Muscle layer of duodenum (tissue), 2 donors: ENCODE data around the gene UBR4.

Source experiments
- H3K27ac ChIP-seq: one replicate; pipeline ENCODE4 v1.7.0; 2013; ENCODE audit warnings: mild to moderate bottlenecking, low read length
- H3K27me3 ChIP-seq: one replicate; pipeline ENCODE4 v1.7.0; 2013; ENCODE audit warnings: low read depth, mild to moderate bottlenecking, control low read depth, low read length
- H3K36me3 ChIP-seq, 2 donors: one replicate each; pipeline ENCODE4 v1.7.0; 2013; ENCODE audit warnings: low read length in 2 of 2, control low read depth in 1 of 2, mild to moderate bottlenecking in 1 of 2; ENCODE audit not compliant: insufficient read depth in 2 of 2, control insufficient read depth in 1 of 2
- H3K4me1 ChIP-seq, 2 donors: one replicate each; pipeline ENCODE4 v1.7.0; 2013; ENCODE audit warnings: low read length in 2 of 2, mild to moderate bottlenecking in 2 of 2, control low read depth in 1 of 2, moderate library complexity in 1 of 2; ENCODE audit not compliant: insufficient read depth in 2 of 2, control insufficient read depth in 1 of 2
- H3K4me3 ChIP-seq, 2 donors: one replicate each; pipeline ENCODE4 v1.7.0; 2013; ENCODE audit warnings: low read length in 2 of 2, low read depth in 1 of 2, mild to moderate bottlenecking in 1 of 2
- H3K9me3 ChIP-seq, 2 donors: one replicate each; pipeline ENCODE4 v1.7.0; 2013; ENCODE audit warnings: low read length in 2 of 2, control low read depth in 1 of 2, mild to moderate bottlenecking in 1 of 2; ENCODE audit not compliant: control insufficient read depth in 1 of 2
- donor health status: healthy.

Gene UBR4

GRCh38 chr1:19115082-19115808 is 94.8 kb downstream of the UBR4 start:
- no peak overlapping the region for H3K4me3 ChIP-seq
- H3K27me3 ChIP-seq, result no peaks in the 10 kb centered on the region
- no peaks in the 10 kb centered on the region for H3K4me1 ChIP-seq
- H3K27ac ChIP-seq, result no peak overlapping the region
- no peaks in the 10 kb centered on the region for H3K9me3 ChIP-seq
- H3K36me3 ChIP-seq, result peaks cover 93 to 96% of the 10 kb centered on the region in 2 donors

- Histone ChIP-seq H3K27ac (no peak overlapping the region), H3K36me3 (peaks cover 93 to 96% of the 10 kb centered on the region in 2 donors), H3K4me1 (no peaks in the 10 kb centered on the region)
These were observed 96.4 kb downstream of the UBR4 start for GRCh38 chr1:19113697-19114092.

GRCh38 chr1:19112891-19113696 is 97.0 kb downstream of the UBR4 start:
- no peaks in the 10 kb centered on the region for H3K4me1 ChIP-seq
- no peaks in the 10 kb centered on the region for H3K27me3 ChIP-seq
- no peaks in the 10 kb centered on the region for H3K9me3 ChIP-seq
- no peak overlapping the region for H3K27ac ChIP-seq
- no peak overlapping the region for H3K4me3 ChIP-seq
- H3K36me3 ChIP-seq, result peaks cover 94 to 96% of the 10 kb centered on the region in 2 donors

More at GRCh38 chr1:19113697-19114092, 96.4 kb downstream of the UBR4 start:
- Histone ChIP-seq H3K4me3 (no peak overlapping the region), H3K27me3 (no peaks in the 10 kb centered on the region), H3K9me3 (no peaks in the 10 kb centered on the region)

DNA sequence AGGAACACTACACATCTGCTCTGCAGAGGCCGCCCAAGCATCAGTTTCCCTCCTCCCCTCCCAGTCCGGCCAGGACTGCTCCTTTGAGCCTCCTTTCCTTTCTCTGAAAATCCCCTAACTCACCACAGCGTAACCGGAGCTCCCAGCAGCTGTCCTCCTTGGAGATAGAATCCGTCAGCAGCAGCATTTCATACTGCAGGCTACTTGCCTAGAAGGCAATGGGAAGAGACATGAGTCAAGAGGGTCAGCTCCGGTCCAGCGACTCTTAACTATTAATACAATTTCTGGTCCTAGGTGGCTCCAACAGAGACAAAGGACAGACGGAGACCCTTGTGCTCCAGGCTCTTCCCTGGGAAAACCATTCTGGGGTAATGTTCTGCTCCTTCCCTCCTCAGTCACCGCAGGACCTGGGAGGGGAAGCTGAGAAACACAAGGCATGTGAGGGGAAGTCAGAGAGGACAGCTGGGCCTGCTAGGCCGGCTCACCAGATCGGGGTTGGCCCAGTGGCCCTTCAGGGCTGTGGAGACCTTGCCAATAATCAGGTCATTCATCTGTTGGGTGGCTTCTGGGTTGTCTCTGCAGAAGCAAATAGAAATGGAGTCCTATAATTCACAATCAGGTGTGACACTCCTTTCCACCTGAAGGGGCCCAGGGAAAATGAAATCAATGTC is 99.7 kb downstream of the UBR4 start:
- no peaks in the 10 kb centered on the region for H3K9me3 ChIP-seq
- H3K36me3 ChIP-seq, result peaks cover 92 to 98% of the 10 kb centered on the region in 2 donors
- H3K27ac ChIP-seq, result no peak overlapping the region
- no peak overlapping the region for H3K4me3 ChIP-seq
- H3K27me3 ChIP-seq, result no peaks in the 10 kb centered on the region
- no peaks in the 10 kb centered on the region for H3K4me1 ChIP-seq

DNA sequence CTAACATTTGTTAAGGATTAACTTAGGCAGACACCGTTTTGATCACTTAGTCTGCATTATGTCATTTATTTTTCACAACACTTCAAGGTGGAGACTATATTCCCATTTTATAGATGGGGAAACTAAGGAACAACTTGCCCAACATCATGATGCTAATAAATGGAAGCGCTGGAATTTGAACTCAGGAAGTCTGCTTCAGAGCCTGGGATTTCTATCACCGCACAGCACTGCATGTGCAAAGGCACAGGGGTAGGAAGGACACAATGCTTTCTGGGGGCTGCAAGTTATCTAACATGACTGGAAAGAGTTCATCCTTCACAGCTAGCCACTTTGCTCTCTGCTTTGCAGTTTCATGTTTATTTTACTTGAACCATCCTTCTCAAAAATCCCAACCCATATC is 100.5 kb downstream of the UBR4 start:
- peaks cover 92 to 98% of the 10 kb centered on the region in 2 donors for H3K36me3 ChIP-seq
- no peaks in the 10 kb centered on the region for H3K9me3 ChIP-seq
- no peak overlapping the region for H3K4me3 ChIP-seq
- H3K4me1 ChIP-seq, result no peaks in the 10 kb centered on the region
- H3K27ac ChIP-seq, result no peak overlapping the region
- no peaks in the 10 kb centered on the region for H3K27me3 ChIP-seq

GRCh38 chr1:19101244-19101643 is 108.8 kb downstream of the UBR4 start:
- H3K27ac ChIP-seq, result no peak overlapping the region
- no peaks in the 10 kb centered on the region for H3K4me1 ChIP-seq
- no peaks in the 10 kb centered on the region for H3K9me3 ChIP-seq
- peaks cover 91 to 98% of the 10 kb centered on the region in 2 donors for H3K36me3 ChIP-seq
- no peaks in the 10 kb centered on the region for H3K27me3 ChIP-seq
- no peak overlapping the region for H3K4me3 ChIP-seq

DNA sequence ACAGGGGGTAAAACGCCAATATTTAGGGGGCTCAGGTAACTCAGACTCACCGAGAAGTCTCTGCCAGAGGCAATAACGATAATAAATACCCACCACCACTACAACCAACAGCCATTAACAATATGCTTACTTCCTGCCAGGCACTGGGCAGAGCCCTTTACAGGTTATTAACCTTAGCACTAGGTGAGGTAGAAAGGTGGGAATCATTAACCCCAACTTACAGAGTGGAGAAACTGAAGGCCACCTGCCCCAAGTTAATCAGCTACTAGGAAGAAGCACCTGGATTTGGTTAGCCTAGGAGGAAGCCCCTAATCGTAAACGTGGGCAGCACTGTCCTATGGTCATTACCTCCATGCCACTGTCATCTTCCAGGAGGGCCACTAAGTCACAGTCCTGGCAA is 110.0 kb downstream of the UBR4 start:
- Histone ChIP-seq H3K4me3 (no peak overlapping the region), H3K4me1 (no peaks in the 10 kb centered on the region), H3K36me3 (peaks cover 91 to 98% of the 10 kb centered on the region in 2 donors), H3K27ac (no peak overlapping the region), H3K9me3 (no peaks in the 10 kb centered on the region), H3K27me3 (no peaks in the 10 kb centered on the region)

GRCh38 chr1:19096990-19097389 is 113.1 kb downstream of the UBR4 start:
- Histone ChIP-seq H3K9me3 (no peaks in the 10 kb centered on the region), H3K4me3 (no peak overlapping the region), H3K36me3 (peaks cover 97 to 99% of the 10 kb centered on the region in 2 donors)

GRCh38 chr1:19096036-19096833 is 113.8 kb downstream of the UBR4 start:
- no peak overlapping the region for H3K27ac ChIP-seq
- H3K36me3 ChIP-seq, result peaks cover 94 to 97% of the 10 kb centered on the region in 2 donors

More at GRCh38 chr1:19096990-19097389, 113.1 kb downstream of the UBR4 start:
- peaks cover 0 to 7% of the 10 kb centered on the region in 2 donors for H3K4me1 ChIP-seq
- no peaks in the 10 kb centered on the region for H3K27me3 ChIP-seq
- H3K27ac ChIP-seq, result no peak overlapping the region

GRCh38 chr1:19091196-19091953 is 118.7 kb downstream of the UBR4 start:
- no peaks in the 10 kb centered on the region for H3K27me3 ChIP-seq
- H3K4me3 ChIP-seq, result no peak overlapping the region
- peaks cover 79 to 83% of the 10 kb centered on the region in 2 donors for H3K36me3 ChIP-seq
- H3K9me3 ChIP-seq, result no peaks in the 10 kb centered on the region
- H3K4me1 ChIP-seq, result peaks cover 0 to 13% of the 10 kb centered on the region in 2 donors
- no peak overlapping the region for H3K27ac ChIP-seq

More at GRCh38 chr1:19096036-19096833, 113.8 kb downstream of the UBR4 start:
- Histone ChIP-seq H3K4me3 (no peak overlapping the region), H3K4me1 (peaks cover 0 to 13% of the 10 kb centered on the region in 2 donors), H3K9me3 (no peaks in the 10 kb centered on the region), H3K27me3 (no peaks in the 10 kb centered on the region)
